GM12875 (cell line): Measurements from ENCODE around the gene MAPKAP1.
"Not testable (repeated sequence)": the region's sequence is repeated elsewhere in the genome, so short reads cannot be mapped to it uniquely, and the experiment has no call there.

ENCODE experiments used
- H3K4me3 ChIP-seq: one replicate; pipeline ENCODE4 v1.5.1; 2011; ENCODE audit warnings: low read depth, low read length, control low read depth
- TF ChIP-seq, protein P1 (sequence below): IDR thresholded peaks from 2 replicates; pipeline ENCODE4 v1.5.1; 2011; ENCODE audit warnings: low read depth, mild to moderate bottlenecking, control low read depth, inconsistent platforms, low read length, moderate library complexity, borderline replicate concordance; ENCODE audit not compliant: insufficient read depth

MAPKAP1 gene

DNA sequence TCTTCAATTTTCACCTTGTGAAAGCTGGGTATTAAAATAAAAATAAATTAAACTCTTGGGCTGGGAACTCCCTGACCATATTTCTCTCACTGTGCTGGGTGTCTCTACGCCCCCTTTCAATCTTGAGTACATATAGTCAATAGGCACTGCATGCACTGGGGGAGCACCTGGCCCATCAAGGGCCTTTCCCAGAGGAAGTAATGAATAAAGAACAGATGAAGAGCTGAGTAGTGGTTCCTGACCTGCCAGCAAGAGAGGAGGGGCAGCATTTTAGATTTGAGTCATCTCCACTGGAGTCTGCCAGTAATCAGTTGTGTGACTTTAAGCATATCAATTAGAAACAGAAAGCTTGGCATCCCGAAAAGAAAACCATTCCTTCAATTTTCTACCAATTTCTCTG, 6.2 kb downstream of the MAPKAP1 start:
- H3K4me3 ChIP-seq, result no peak overlapping the region
- TF ChIP-seq, protein P1, sequence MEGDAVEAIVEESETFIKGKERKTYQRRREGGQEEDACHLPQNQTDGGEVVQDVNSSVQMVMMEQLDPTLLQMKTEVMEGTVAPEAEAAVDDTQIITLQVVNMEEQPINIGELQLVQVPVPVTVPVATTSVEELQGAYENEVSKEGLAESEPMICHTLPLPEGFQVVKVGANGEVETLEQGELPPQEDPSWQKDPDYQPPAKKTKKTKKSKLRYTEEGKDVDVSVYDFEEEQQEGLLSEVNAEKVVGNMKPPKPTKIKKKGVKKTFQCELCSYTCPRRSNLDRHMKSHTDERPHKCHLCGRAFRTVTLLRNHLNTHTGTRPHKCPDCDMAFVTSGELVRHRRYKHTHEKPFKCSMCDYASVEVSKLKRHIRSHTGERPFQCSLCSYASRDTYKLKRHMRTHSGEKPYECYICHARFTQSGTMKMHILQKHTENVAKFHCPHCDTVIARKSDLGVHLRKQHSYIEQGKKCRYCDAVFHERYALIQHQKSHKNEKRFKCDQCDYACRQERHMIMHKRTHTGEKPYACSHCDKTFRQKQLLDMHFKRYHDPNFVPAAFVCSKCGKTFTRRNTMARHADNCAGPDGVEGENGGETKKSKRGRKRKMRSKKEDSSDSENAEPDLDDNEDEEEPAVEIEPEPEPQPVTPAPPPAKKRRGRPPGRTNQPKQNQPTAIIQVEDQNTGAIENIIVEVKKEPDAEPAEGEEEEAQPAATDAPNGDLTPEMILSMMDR, result no peak

- TF ChIP-seq, protein P1, result no peak
- no peak overlapping the region for H3K4me3 ChIP-seq
These were observed 7.1 kb downstream of the MAPKAP1 start for GRCh38 chr9:125699870-125700269.

GRCh38 chr9:125696106-125696647, 10.8 kb downstream of the MAPKAP1 start:
- H3K4me3 ChIP-seq, result no peak overlapping the region
- TF ChIP-seq, protein P1, result no peak

GRCh38 chr9:125695548-125695947, 11.5 kb downstream of the MAPKAP1 start:
- H3K4me3 ChIP-seq, result not testable (repeated sequence)

DNA sequence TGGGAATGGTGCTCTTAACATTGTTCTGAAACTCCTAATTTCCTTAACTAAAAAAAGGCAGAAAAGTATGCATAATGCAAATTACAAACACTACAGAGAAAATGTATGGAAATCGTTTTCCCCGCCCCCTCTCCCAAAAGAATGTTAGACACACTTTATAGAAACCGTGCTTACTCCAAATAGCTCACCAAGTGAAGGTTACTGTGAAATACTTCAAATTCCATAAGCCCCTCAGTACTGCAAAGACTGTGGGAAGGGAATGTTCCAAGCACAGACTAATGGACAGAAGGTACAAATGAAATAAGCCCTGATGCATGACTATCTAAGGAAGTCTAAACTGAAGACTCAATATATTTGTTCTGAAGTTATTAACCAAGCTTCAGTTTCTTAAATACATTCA, 12.5 kb downstream of the MAPKAP1 start:
- H3K4me3 ChIP-seq, result no peak overlapping the region
- TF ChIP-seq, protein P1, result no peak

DNA sequence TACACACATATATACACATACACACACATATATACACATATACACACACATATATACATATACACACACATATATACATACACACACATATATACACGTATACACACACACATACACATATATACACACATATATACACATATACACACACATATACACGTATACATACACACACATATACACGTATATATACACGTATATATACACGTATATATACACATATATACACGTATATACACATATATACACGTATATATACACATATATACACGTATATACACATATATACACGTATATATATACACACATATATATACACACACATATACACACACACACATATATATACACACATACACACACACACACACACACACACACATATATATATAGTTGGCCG, 13.5 kb downstream of the MAPKAP1 start:
- H3K4me3 ChIP-seq, result not testable (repeated sequence)

DNA sequence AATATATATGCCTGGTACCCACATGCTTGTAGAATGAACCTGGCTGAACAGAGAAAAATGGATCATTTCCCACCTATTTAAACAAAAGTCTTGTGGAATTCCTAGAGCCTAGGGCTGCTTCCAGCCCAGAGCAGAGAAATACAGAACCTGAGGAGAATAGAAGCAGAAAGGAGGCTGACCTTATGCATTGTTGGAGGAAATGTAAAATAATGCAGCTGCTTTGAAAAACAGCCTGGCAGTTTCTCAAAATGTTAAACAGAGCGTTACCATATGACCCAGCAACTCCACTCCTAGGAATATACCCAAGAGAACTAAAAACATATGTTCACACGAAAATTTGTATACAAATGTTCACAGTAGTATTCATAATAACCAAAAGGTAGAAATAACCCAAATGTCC, 15.1 kb downstream of the MAPKAP1 start:
- TF ChIP-seq, protein P1, result no peak

GRCh38 chr9:125690679-125691078, 16.3 kb downstream of the MAPKAP1 start:
- TF ChIP-seq, protein P1, result no peak
- no peak overlapping the region for H3K4me3 ChIP-seq

More for the DNA sequence above, 15.1 kb downstream of the MAPKAP1 start:
- no peak overlapping the region for H3K4me3 ChIP-seq
